GM19463 (cell line): Measurements from ENCODE around the gene NOP10.
"Not testable (repeated sequence)": the region's sequence is repeated elsewhere in the genome, so short reads cannot be mapped to it uniquely, and the experiment has no call there.

Experiments
- ATAC-seq: cut with Tn5 transposase; IDR thresholded peaks from one replicate; pipeline ENCODE4 v1.9.1; 2021; ENCODE audit warnings: mild to moderate bottlenecking, moderate library complexity; ENCODE audit not compliant: unreplicated experiment

Gene NOP10

DNA sequence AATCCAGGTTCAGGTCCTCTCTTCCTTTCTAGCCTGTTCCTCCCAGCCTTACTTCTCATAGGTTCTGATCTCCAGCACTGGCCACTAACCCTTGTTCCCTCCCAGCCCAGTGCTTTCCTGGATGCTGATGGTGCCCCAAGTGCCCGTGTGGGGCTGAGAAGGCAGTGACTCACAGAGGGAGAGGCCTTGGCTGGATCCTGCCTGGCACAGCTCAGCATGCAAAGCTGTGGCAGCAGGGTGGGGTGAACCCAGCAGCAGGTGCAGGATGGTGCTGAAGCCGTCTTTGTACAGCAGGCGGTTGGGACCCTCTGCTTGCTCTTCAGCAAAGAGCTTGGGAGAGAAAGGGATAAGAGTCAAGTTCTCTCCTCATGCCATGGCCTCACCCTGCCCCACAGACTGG, 16.5 kb upstream of the NOP10 start:
- ATAC-seq, result no peak

DNA sequence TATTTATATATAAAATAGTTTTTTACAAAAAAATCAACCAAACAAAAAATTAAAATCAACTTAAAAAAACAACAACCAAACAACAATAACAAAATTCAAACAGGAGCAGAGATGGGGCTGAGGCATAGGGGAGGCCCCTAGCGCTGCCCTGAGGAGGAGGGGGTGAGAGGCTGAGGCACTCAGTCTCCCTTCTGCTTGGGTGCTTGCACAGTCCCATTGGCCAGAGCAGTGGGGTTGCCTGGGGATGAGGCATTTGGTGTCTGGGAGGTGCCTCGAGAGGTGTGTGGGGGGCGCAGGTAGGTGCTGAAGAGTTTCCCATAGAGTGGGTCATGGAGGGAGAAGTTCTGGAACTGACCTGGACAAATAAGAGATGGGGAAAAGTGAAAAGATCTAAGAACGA, 16.0 kb upstream of the NOP10 start:
- ATAC-seq, result no peak

DNA sequence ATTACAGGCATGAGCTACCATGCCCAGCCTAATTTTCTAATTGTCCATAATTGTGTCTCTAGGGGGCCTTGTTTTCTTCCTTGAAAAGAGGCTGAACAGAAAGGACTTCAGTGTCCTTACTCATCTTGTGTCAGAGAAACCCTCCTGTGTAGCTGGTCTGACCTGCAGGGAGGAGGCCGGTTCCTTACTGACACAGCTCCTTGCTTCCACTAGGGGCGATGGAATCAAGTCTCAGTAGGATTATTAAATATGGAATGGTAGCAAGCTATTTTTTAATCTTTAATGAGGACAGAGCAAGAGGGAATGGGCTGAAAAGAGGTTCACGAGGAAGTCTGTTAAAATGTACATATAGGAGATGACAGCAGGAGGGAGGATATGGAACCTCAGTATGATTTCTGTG, 15.4 kb upstream of the NOP10 start:
- ATAC-seq, result no peak

DNA sequence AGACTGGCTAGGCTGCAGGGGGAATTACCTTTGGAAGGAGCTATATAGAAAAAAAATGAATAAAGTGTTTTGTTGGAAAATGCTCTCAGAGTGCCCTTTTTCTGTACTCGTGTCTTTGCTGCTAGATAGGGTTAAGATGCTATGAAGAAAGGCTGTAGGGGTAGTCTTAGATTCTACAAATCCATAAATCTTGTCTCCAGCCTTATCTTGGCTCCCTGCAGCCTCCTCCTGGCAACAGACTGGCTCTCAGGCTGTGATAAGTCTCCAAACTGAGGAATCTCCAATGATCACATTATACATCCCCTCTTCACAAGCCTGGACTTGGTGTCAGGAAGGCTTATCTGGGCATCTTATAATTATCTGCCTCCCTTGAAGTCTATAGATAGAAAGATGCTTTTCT, 14.7 kb upstream of the NOP10 start:
- ATAC-seq, result no peak

DNA sequence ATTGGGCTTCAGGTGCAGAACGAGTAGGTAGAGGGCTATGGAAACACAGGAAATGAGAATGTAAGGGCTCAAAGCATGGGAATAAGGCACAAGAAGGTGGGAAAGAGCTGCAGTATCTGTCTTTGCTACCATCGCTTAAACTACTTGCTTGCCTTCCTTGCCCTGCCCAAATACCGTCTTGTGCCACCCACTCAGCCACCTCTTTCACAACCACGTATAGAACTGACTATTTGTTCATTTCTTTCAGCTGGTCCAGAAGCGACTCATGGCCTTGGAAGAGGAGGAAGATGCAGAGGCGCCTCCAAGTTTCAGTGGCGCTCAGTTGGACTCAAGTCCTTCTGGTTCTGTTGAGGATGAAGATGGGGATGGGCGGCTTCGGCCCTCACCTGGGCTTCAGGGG, 12.3 kb upstream of the NOP10 start:
- ATAC-seq, result no peak

DNA sequence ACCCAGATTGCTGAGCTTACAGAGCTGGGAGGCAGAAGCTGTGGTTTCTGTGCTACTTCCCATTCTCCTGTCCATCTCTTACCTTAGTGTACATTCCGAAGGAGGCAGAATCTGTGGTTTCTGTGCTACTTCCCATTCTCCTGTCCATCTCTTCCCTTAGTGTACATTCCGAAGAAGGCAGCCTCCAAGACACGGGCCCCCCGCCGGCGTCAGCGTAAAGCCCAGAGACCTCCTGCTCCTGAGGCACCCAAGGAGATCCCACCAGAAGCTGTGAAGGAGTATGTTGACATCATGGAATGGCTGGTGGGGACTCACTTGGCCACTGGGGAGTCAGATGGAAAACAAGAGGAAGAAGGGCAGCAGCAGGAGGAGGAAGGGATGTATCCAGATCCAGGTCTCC, 11.3 kb upstream of the NOP10 start:
- no peak for ATAC-seq

DNA sequence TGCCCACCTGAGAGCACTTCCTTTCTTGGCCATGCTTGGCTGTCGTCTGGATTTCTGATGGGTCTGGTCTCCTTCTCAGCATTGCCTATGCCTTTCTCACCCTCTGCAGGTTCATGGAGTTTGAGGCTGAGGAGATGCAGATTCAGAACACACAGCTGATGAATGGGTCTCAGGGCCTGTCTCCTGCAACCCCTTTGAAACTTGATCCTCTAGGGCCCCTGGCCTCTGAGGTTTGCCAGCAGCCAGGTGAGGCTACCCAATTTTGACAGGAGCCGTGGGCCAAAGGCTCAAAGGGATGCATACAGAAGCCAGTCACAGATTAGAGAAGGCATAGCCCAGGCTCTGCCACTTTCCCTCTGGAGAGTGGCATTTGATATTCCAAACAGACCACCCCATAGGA, 10.7 kb upstream of the NOP10 start:
- ATAC-seq, result no peak

DNA sequence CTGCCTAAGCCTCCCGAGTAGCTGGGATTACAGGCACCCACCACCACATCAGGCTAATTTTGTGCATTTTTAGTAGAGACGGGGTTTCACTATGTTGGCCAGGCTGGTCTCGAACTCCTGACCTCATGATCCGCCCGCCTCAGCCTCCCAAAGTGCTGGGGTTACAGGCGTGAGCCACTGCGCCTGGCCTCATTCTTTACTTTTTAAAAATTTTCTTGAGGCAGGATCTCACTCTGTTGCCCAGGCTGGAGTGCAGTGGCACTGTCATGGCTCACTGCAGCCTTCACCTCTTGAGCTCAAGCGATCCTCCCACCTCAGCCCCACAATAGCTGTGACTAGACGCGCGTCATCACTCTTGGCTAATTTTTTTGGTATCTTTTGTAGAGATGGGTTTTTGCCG, 10.1 kb upstream of the NOP10 start:
- ATAC-seq, result not testable (repeated sequence)

DNA sequence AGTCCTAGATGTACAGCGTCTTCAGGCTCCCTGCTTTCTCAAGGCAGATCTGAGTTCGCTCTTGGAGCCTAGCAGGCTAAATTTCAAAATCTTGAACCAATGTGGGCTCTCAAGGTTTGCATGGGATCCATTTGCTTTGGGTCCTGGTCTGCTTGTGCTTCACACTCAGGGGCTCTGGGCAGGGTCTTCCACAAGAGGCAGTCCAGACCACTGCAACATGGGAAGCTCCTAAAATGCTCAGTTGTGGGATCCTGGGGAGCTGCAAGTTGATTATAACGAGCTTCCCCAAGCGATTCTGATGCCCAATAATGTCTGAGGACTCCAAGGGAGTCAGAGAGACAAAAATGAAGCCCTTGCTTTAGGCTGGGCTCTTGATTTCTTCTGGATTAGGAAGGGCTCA, 6.8 kb upstream of the NOP10 start:
- ATAC-seq, result no peak

DNA sequence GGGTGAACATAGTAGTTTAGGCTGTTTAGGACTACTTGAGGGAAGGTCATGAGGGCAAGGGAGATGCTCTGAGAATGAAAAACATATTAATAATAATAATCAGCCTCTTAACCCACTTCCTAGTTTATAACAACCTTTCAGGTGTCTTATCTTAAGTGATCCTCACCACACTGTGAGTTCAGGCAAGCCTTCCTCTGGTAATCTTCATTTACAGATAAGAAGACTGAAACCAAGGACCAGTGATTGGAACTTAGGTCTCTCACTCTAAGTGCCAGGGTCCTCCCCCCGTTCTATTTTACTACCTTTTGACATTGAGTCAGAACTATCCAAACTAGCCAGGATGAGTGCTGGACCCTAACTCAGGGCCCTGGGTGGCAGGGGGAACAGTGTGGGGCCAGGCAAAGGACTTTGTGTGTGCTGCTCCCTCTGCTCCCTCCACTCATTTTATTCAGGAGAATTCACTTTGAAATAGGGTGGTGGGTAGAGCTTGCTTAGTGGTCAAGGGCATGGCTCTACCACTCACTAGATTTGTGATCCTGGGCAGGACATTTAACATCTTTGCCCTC, 5.9 kb upstream of the NOP10 start:
- ATAC-seq, result no peak

DNA sequence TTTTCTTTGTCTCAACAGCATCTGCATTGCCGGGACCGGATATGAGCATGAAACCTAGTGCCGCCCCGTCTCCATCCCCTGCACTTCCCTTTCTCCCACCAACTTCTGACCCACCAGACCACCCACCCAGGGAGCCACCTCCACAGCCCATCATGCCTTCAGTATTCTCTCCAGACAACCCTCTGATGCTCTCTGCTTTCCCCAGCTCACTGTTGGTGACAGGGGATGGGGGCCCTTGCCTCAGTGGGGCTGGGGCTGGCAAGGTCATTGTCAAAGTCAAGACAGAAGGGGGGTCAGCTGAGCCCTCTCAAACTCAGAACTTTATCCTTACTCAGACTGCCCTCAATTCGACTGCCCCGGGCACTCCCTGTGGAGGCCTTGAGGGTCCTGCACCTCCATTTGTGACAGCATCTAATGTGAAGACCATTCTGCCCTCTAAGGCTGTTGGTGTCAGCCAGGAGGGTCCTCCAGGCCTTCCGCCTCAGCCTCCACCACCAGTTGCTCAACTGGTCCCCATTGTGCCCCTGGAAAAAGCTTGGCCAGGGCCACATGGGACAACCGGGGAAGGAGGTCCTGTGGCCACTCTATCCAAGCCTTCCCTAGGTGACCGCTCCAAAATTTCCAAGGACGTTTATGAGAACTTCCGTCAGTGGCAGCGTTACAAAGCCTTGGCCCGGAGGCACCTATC, 5.2 kb upstream of the NOP10 start:
- ATAC-seq, result no peak

DNA sequence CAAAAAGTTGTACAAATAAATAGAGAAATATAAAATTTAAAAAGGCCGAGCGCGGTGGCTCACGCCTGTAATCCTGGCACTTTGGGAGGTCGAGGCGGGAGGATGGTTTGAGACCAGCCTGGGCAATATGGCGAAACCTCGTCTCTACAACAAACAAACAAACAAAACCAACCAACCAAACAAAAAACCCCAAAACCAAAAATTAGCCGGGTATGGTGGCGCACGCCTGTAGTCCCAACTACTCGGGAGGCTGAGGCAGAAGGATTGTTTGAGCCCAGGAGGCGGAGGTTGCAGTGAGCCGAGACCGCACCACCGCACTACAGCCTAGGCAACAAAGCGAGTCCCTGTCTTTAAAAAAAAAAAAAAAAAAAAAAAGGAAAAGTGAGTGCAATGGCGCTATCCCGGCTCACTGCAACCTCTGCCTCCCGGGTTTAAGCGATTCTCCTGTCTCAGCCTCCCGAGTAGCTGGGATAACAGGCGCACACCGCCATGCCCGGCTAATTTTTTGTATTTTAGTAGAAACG, 661 bp downstream of the NOP10 start:
- not testable (repeated sequence) for ATAC-seq

DNA sequence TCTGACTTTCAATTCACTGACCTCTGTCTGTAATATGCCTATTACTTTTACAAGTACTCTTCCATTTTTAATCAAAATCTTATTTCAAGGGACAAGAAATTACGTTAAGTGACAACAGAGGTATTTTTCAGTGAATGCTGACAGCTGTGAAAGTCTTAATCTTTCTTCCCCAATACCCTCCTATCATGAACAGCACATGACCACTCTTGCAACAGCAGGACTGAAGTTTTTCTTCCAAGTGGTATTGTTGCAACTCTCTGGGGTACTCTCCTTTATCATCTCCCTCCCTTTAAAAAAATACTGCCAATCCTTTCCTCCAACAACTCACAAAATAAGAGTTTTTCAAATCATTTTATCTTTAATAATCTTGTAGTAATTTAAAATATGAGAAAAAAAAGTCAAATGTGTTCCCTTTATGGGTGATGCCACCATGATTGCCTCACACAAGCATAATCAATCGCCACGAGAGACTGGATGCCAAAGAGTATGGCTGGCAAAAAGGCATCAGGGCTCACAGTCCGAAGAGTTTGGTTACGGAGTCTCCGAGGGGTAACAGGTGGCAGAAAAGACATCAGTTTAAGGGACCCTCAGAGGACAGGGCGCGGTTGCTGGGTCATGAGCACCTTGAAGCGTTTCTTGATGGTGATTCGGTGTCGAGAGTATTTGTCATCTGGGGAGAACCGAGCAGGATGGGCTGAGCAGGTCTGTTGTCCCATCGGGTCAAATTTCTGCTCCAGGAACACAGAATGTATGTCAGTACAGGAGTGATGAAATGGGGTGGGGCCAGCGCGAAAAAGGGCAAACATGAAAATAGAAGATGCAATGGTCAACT, 1.3 kb downstream of the NOP10 start:
- ATAC-seq, result no peak

DNA sequence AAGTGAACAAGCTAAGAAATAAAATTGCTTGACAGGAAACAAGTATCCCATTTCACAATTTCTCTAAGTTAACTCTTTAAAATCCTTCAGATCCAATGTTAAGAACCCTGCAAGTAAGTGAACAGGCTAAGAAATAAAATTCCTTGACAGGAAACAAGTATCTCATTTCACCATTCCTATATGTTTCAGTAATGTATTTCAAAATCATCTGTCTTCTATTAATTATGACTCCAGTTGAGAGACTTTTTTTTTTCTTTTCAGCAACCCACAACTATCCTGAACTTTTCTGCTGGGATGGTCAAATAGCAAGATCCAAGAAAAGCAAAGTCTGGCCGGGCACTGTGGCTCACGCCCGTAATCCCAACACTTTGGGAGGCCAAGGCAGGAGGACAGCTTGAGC, 3.0 kb downstream of the NOP10 start:
- no peak for ATAC-seq

DNA sequence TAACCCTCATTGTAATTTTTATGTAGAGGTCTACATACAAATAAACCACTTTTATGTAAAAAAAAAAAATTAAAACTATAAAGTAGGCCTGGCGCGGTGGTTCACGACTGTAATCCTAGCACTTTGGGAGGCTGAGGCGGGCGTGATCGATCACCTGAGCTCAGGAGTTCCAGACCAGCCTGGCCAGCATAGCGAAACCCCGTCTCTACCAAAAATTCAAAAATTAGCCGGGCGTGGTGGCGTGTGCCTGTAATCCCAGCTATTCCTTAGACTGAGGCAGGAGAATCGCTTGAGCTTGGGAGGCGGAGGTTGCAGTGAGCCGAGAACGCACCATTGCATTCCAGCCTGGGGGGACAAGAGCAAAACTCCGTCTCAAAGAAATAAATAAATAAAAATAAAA, 4.6 kb downstream of the NOP10 start:
- no peak for ATAC-seq

DNA sequence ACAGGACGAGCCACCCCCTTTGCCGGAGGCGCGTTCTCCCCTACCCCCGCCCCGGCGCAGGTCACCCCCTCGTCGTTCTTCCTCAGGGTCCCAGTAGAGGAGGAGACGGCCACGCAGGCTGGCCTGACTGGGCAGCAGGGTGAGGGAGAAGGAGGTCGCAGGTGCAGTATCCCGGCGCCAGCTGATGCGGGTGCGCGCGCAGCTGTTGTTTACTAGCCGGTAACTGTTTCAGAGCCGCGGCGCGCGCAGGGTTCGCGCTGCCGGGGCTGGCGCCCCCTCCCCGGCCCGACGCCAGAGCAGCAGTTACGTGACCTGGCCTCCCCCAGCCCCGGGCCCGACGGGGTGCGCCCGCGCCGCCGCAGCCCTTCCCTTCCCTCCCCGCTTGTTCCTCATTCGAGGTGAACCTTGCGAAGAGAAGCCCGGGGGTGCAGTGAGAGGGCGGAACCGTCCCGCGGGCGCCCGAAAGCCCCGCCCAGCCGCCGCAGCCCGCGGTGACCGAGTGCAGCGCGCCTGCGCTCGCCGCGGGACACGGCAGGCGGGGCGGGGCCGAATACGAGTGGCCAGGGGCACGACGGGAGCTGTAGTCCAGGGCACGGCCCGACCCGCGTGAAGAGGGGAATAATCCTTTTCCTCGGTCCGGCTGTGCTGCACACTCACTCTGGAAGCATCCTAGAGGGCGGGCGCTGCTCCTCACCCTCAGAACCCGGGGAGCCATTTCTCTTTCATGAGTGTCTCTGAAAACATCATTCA, 5.2 kb downstream of the NOP10 start, which contains the start of gene SLC12A6:
Gene SLC12A6, minus strand, starts transcription at position 225 of the 750 bp plus-strand sequence. CDS start 1,101 bp downstream, outside the sequence.
- ATAC-seq, result peak; percentile 79

DNA sequence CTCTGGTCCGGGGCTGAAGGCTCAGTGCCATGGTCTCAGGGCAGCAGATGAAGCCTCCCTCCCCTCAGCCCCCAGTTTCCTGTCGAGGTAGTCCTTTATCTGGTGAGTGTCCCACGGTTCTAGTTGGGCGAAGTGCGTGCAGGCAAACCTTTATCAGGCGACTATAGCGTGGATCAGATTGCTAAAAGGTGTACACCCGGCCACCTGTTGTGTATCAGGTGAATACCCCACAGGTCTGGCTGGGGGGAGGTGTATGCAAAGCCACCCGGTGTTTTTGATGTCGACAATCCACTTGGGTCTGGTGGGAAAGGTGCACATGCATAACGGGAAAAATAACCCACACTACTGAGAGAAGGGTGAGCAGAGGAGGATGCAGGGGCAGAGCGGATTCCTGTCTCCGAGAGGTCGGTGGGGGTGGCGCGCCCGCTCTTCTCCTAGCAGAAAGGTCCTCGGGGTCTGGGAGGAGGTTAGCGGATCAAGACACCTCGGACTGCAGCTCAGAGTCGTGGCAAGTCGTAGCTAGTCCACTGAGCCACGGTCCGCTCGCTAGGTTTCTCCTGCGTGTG, 5.9 kb downstream of the NOP10 start:
- no peak for ATAC-seq

DNA sequence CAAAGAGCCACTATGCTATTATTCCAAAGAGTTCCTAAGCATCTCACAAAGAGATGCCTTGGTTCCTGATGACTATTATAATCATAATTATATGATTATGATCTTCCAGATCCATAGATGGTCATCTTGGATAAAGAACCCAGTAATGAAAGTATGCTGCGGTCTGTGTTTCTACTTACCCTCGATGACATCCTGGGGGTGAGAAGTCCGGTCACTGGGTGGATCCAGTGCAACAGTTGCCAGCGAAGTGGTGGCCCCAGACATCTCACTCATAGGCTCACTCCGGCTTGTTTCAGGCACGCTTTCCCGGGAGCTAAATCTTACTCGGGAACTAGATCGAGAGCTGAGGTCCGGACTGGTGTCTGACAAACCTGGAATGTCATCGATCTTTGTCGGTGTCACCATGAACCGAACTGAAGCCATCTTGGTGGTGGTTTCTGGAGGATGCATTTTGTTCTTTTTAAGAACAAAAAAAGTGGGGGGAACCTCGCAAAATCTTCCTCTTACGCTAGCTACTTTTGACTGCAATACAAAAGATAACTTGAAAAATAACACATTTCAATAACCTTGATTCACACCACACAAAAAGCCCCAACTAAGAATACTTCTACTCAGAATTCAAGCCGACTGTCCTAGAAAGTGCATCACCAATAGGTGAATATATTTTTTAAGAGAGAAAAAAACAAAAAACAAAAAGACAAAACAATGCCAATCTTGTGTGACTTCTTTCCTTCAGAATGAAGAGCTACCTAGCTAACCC, 6.5 kb downstream of the NOP10 start:
- ATAC-seq, result no peak

DNA sequence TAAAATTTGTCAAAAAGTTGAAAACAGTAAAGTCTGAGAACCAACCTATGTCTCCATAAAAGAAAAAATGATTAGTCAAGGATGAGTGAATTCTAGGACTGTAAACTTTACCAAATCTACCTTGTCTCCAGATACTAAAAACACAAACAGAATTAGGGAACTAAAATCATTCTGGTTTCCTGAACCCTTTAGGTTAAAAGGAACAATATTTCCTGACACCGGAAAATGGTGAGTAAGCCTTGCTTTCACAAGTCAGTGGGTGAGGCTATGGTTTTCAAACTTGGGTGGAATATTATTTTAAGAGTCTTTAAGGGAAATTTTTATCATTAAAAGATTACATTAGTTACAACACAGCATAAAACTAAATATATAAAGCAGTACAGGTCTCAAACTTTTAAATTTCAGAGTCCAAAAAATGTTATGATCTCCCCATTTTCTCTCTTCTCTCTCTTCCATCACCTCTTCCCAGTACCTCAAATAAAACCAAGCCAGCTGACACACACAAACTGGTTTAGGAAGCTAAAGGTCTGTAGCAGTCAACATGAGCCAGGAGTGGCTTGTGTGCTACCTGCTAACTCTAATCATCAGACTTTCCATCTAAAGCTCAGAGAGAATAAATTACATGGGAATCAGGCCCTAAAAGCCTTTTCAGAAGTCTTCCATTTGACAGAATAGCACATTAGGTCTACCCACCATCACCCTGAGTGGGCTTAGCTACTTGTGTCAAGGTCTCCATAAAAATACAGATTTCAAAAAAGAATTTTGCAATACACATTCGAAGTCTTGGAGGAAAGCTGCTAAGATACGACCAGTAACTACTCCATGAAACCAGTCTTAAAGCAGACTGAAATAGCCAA, 7.5 kb downstream of the NOP10 start:
- no peak for ATAC-seq
